Type B pancreatic cell (in vitro differentiated cells): ENCODE results near the gene IL1R2. TPM values are rescaled to one million over a fixed set of nuclear protein-coding genes. Genes with fewer than 3 reads are reported as not detected.

Experiments
- DNase-seq: peaks from one replicate; pipeline ENCODE4 v3.0.0; 2021; ENCODE audit warnings: mixed read lengths; ENCODE audit not compliant: unreplicated experiment; ENCODE audit errors: extremely low spot score
- H3K27ac Mint-ChIP-seq: 2 replicates; pipeline ENCODE4 v1.8.0; 2021; ENCODE audit warnings: mild to moderate bottlenecking, mixed read lengths
- H3K27me3 Mint-ChIP-seq: 2 replicates; pipeline ENCODE4 v1.8.0; 2021; ENCODE audit warnings: mixed read lengths
- H3K36me3 Mint-ChIP-seq: 2 replicates; pipeline ENCODE4 v1.8.0; 2021; ENCODE audit warnings: mixed read lengths
- H3K4me1 Mint-ChIP-seq: one replicate; pipeline ENCODE4 v1.8.0; 2021; ENCODE audit warnings: mixed read lengths; ENCODE audit not compliant: unreplicated experiment
- H3K4me3 Mint-ChIP-seq: 2 replicates; pipeline ENCODE4 v1.8.0; 2021; ENCODE audit warnings: mild to moderate bottlenecking, mixed read lengths
- H3K9me3 Mint-ChIP-seq: 2 replicates; pipeline ENCODE4 v1.8.0; 2021; ENCODE audit warnings: mixed read lengths
- CTCF ChIP-seq: fragments of 200-600 bp; sonication (generic); conservative IDR thresholded peaks from 2 replicates; pipeline ENCODE4 v1.5.0; 2021; ENCODE audit warnings: antibody characterized with exemption, mild to moderate bottlenecking
- total RNA-seq: library from RNA; stranded (reverse); gene quantifications from 2 replicates; pipeline ENCODE4 v1.2.1, GENCODE V29; 2021; ENCODE audit warnings: low replicate concordance

Gene IL1R2
- total RNA-seq, 1 donor from 2014 or later, result 0.48 TPM

- Mint-ChIP-seq H3K4me1 (no peaks in the 10 kb centered on the region), H3K36me3 (no peaks in the 10 kb centered on the region), H3K27me3 (no peaks in the 10 kb centered on the region), H3K4me3 (no peak overlapping the region), H3K27ac (no peak overlapping the region), H3K9me3 (no peaks in the 10 kb centered on the region)
- no peak for DNase-seq
- no peak for TF ChIP-seq CTCF
These were observed 30.9 kb upstream of the IL1R2 start for GRCh38 chr2:101960819-101961337.

- no peak for DNase-seq
- Mint-ChIP-seq H3K27ac (no peak overlapping the region), H3K9me3 (no peaks in the 10 kb centered on the region), H3K36me3 (no peaks in the 10 kb centered on the region), H3K4me3 (no peak overlapping the region), H3K4me1 (no peaks in the 10 kb centered on the region), H3K27me3 (no peaks in the 10 kb centered on the region)
- TF ChIP-seq CTCF, result no peak
These were observed 30.2 kb upstream of the IL1R2 start for GRCh38 chr2:101961338-101962191.

- no peak for DNase-seq
- Mint-ChIP-seq H3K27ac (no peak overlapping the region), H3K9me3 (no peaks in the 10 kb centered on the region), H3K27me3 (no peaks in the 10 kb centered on the region), H3K4me1 (no peaks in the 10 kb centered on the region), H3K4me3 (no peak overlapping the region), H3K36me3 (no peaks in the 10 kb centered on the region)
- TF ChIP-seq CTCF, result no peak
These were observed 29.5 kb upstream of the IL1R2 start for GRCh38 chr2:101962309-101962708.

GRCh38 chr2:101963198-101963597, 28.6 kb upstream of the IL1R2 start:
- Mint-ChIP-seq H3K27me3 (no peaks in the 10 kb centered on the region), H3K36me3 (no peaks in the 10 kb centered on the region), H3K27ac (no peak overlapping the region), H3K4me3 (no peak overlapping the region), H3K9me3 (no peaks in the 10 kb centered on the region), H3K4me1 (no peaks in the 10 kb centered on the region)
- TF ChIP-seq CTCF, result no peak
- DNase-seq, result no peak

- Mint-ChIP-seq H3K27ac (no peak overlapping the region), H3K4me1 (no peaks in the 10 kb centered on the region), H3K36me3 (no peaks in the 10 kb centered on the region), H3K4me3 (no peak overlapping the region), H3K9me3 (peaks cover 13% of the 10 kb centered on the region), H3K27me3 (no peaks in the 10 kb centered on the region)
- DNase-seq, result no peak
- no peak for TF ChIP-seq CTCF
These were observed 23.8 kb upstream of the IL1R2 start for GRCh38 chr2:101967826-101968513.
